SK-N-SH treated with all-trans-retinoic acid at 6 μM for 48 hours (cell line): ENCODE data around the gene UGT1A8.

Experiments
- BACH2 ChIP-seq: fragments of 250-450 bp; sonication (Bioruptor Pico); IDR thresholded peaks from 2 replicates; pipeline ENCODE4 v1.9.0; 2021; ENCODE audit warnings: mild to moderate bottlenecking, borderline replicate concordance
- CREB5 ChIP-seq: fragments of 250-450 bp; sonication (Bioruptor Pico); IDR thresholded peaks from 2 replicates; pipeline ENCODE4 v1.5.1; 2020; ENCODE audit warnings: low read depth, mild to moderate bottlenecking, moderate library complexity
- CSDC2 ChIP-seq: fragments of 250-450 bp; sonication (Bioruptor Pico); IDR thresholded peaks from 2 replicates; pipeline ENCODE4 v1.5.0; 2020; ENCODE audit warnings: mild to moderate bottlenecking, moderate library complexity
- CSRNP3 ChIP-seq: fragments of 250-450 bp; sonication (Bioruptor Pico); IDR thresholded peaks from 2 replicates; pipeline ENCODE4 v1.5.1; 2021; ENCODE audit warnings: mild to moderate bottlenecking, moderate library complexity
- GLIS3 ChIP-seq: fragments of 250-450 bp; sonication (Bioruptor Pico); IDR thresholded peaks from 2 replicates; pipeline ENCODE4 v1.5.0; 2020; ENCODE audit warnings: mild to moderate bottlenecking, moderate library complexity
- ISL1 ChIP-seq: fragments of 250-450 bp; sonication (Bioruptor Pico); IDR thresholded peaks from 2 replicates; pipeline ENCODE4 v2.1.2; 2022; ENCODE audit warnings: mild to moderate bottlenecking, moderate library complexity
- OSR1 ChIP-seq: fragments of 250-450 bp; sonication (Bioruptor Pico); IDR thresholded peaks from 2 replicates; pipeline ENCODE4 v1.8.0; 2022; ENCODE audit warnings: moderate library complexity, mild to moderate bottlenecking, inconsistent platforms
- PATZ1 ChIP-seq: fragments of 250-450 bp; sonication (Bioruptor Pico); IDR thresholded peaks from 2 replicates; pipeline ENCODE4 v1.8.0; 2020; ENCODE audit warnings: mild to moderate bottlenecking, moderate library complexity, borderline replicate concordance
- POU6F1 ChIP-seq: fragments of 250-450 bp; sonication (Bioruptor Pico); IDR thresholded peaks from 2 replicates; pipeline ENCODE4 v1.8.0; 2021; ENCODE audit warnings: low read depth, mild to moderate bottlenecking, moderate library complexity, borderline replicate concordance
- RARB ChIP-seq: fragments of 250-450 bp; sonication (Bioruptor Pico); IDR thresholded peaks from 2 replicates; pipeline ENCODE4 v1.8.0; 2021; ENCODE audit warnings: mild to moderate bottlenecking, moderate library complexity
- TOX ChIP-seq: fragments of 250-450 bp; sonication (Bioruptor Pico); IDR thresholded peaks from 2 replicates; pipeline ENCODE4 v1.8.0; 2021; ENCODE audit warnings: mild to moderate bottlenecking, moderate library complexity, borderline replicate concordance
- ZFP30 ChIP-seq: fragments of 450-650 bp; formaldehyde crosslinking; IDR thresholded peaks from 2 replicates; pipeline ENCODE4 v1.5.0; 2022; ENCODE audit warnings: mild to moderate bottlenecking, moderate library complexity
- ZNF70 ChIP-seq: fragments of 450-650 bp; formaldehyde crosslinking; IDR thresholded peaks from 2 replicates; pipeline ENCODE4 v1.5.0; 2020; ENCODE audit warnings: mild to moderate bottlenecking, moderate library complexity

GRCh38 chr2:233807966-233808935, 190.8 kb downstream of the UGT1A8 start:
- TF ChIP-seq CSRNP3 (CRISPR knock-in tag) (no peak), GLIS3 (CRISPR knock-in tag) (no peak), BACH2 (no peak), RARB (CRISPR knock-in tag) (no peak), ZFP30 (CRISPR knock-in tag) (no peak), PATZ1 (CRISPR knock-in tag) (no peak), OSR1 (CRISPR knock-in tag) (no peak), ZNF70 (CRISPR knock-in tag) (no peak), ISL1 (CRISPR knock-in tag) (no peak), TOX (CRISPR knock-in tag) (no peak), CREB5 (CRISPR knock-in tag) (no peak), POU6F1 (CRISPR knock-in tag) (no peak), CSDC2 (CRISPR knock-in tag) (no peak)
